Measurements from ENCODE around the gene AMPH.

DNA sequence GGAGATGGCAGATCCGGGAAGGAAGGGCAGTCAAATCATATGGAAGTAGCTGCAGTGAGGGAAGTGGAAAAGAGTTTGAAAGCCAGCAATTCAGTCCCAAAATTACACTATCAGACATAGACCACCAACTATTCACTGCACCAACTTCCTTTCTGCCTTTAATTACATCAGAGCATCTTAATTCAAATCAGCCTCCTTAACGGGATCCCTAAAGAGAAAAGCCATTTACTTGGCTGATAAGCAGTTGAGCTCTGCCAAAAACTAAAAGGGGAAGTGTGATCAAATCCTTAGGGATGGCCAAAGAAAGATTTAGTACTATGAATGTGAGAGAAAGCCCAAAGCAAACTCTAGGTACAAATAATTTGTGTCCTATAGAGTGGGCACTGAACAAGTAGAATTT is 110.4 kb downstream of the AMPH start:
- TF ChIP-seq POLR2AphosphoS5 (IDR thresholded peaks at IDR 0.05; ENCODE audit: low read depth, low read length) (no peak), TAF1 (IDR thresholded peaks at IDR 0.05; ENCODE audit: borderline replicate concordance, insufficient read depth, low read length) (no peak), SIN3A (IDR thresholded peaks at IDR 0.05; ENCODE audit: borderline replicate concordance, insufficient read depth, low read length) (no peak), FOXP2 (optimal IDR thresholded peaks at IDR 0.05; ENCODE audit: borderline replicate concordance, extremely low read depth, extremely low read length, insufficient read depth) (no peak)
- TF ChIP-seq, protein P1, sequence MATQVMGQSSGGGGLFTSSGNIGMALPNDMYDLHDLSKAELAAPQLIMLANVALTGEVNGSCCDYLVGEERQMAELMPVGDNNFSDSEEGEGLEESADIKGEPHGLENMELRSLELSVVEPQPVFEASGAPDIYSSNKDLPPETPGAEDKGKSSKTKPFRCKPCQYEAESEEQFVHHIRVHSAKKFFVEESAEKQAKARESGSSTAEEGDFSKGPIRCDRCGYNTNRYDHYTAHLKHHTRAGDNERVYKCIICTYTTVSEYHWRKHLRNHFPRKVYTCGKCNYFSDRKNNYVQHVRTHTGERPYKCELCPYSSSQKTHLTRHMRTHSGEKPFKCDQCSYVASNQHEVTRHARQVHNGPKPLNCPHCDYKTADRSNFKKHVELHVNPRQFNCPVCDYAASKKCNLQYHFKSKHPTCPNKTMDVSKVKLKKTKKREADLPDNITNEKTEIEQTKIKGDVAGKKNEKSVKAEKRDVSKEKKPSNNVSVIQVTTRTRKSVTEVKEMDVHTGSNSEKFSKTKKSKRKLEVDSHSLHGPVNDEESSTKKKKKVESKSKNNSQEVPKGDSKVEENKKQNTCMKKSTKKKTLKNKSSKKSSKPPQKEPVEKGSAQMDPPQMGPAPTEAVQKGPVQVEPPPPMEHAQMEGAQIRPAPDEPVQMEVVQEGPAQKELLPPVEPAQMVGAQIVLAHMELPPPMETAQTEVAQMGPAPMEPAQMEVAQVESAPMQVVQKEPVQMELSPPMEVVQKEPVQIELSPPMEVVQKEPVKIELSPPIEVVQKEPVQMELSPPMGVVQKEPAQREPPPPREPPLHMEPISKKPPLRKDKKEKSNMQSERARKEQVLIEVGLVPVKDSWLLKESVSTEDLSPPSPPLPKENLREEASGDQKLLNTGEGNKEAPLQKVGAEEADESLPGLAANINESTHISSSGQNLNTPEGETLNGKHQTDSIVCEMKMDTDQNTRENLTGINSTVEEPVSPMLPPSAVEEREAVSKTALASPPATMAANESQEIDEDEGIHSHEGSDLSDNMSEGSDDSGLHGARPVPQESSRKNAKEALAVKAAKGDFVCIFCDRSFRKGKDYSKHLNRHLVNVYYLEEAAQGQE (IDR thresholded peaks at IDR 0.05; ENCODE audit: insufficient read depth in 1 of 2, low read depth in 2 of 2, low read length in 2 of 2): no peak

All from PFSK-1 (cell line).